K562 (cell line): ENCODE measurements around the gene ETS1. TPM values are rescaled to one million over a fixed set of nuclear protein-coding genes. Genes with fewer than 3 reads are reported as not detected.

ENCODE experiments used
- ATAC-seq: fragments of 200-7000 bp; cut with Tn5 transposase; 3 replicates; pipeline ENCODE4 v1.9.1; 2020; ENCODE audit warnings: moderate library complexity
- BruUV-seq: library from RNA; stranded (reverse); fragments of 400-500 nt; replicated peaks from 2 replicates; lab custom pipeline; 2021; lab: Mats Ljungman, UMichigan
- CTCF ChIA-PET: fragments of 300-600 bp; formaldehyde crosslinking; extraction: SDS; loops from one replicate; lab custom pipeline; 2021; ENCODE audit warnings: low intra/inter-chr PET ratio; lab: Yijun Ruan, JAX
- POLR2A ChIA-PET: fragments of 300-600, 350-650 bp; sonication (Branson Sonifier 250); formaldehyde crosslinking; extraction: SDS; loops from one replicate; lab custom pipeline; 2021; ENCODE audit warnings: antibody characterized with exemption, inconsistent platforms; lab: Yijun Ruan, JAX
- DNase-seq, 4 experiments: peaks; one replicate each; pipeline versions ENCODE4 v3.0.0 to v3.0.0-alpha.2; 2011 to 2018; ENCODE audit warnings: low spot score in 3 of 4, mixed read lengths in 3 of 4; ENCODE audit errors: extremely low read depth in 1 of 4
- FAIRE-seq: peaks from 2 replicates; lab custom pipeline; 2011; peaks lifted over from hg19 to GRCh38; lab: Jason Lieb, UNC
- H2AFZ ChIP-seq: 2 replicates; pipeline ENCODE4 v1.6.0; 2011; ENCODE audit warnings: low read depth, low read length, control low read depth, inconsistent platforms
- H3K27ac ChIP-seq: fragments of 200-600 bp; 3 replicates; pipeline ENCODE4 v1.8.0; 2011; ENCODE audit warnings: low read depth, mild to moderate bottlenecking, control low read depth, inconsistent platforms, low read length, moderate library complexity, mixed read lengths; ENCODE audit errors: extremely low read depth
- H3K27me3 ChIP-seq, 2 experiments: fragments of 300-600 bp in 1 of 2; 2 replicates in 1 of 2; 3 replicates in 1 of 2; pipeline versions ENCODE4 v1.6.0 to v1.8.0; 2011; ENCODE audit warnings: inconsistent platforms in 2 of 2, low read length in 2 of 2, mild to moderate bottlenecking in 1 of 2, mixed read lengths in 1 of 2, moderate library complexity in 1 of 2; ENCODE audit not compliant: control insufficient read depth in 2 of 2, insufficient read depth in 2 of 2
- H3K36me3 ChIP-seq: fragments of 300-600 bp; 3 replicates; pipeline ENCODE4 v1.8.0; 2011; ENCODE audit warnings: mild to moderate bottlenecking, low read length, inconsistent platforms; ENCODE audit not compliant: control insufficient read depth, insufficient read depth
- H3K4me1 ChIP-seq, 2 experiments: fragments of 200-600 bp in 1 of 2; replicated peaks in 1 of 2; 2 replicates in 1 of 2; 3 replicates in 1 of 2; pipeline versions ENCODE4 v1.5.1 to v1.8.0; 2011; ENCODE audit warnings: inconsistent platforms in 2 of 2, low read length in 2 of 2, mild to moderate bottlenecking in 1 of 2, mixed read lengths in 1 of 2, moderate library complexity in 1 of 2; ENCODE audit not compliant: control insufficient read depth in 2 of 2, insufficient read depth in 2 of 2
- H3K4me2 ChIP-seq: 2 replicates; pipeline ENCODE4 v1.6.1; 2011; ENCODE audit warnings: low read length, control low read depth, inconsistent platforms, mixed read lengths; ENCODE audit not compliant: insufficient read depth
- H3K4me3 ChIP-seq: fragments of 200-600 bp; sonication (generic), shearing (Covaris generic); 2 replicates; pipeline ENCODE4 v1.5.1; 2016; ENCODE audit warnings: control low read depth, inconsistent platforms
- H3K79me2 ChIP-seq: fragments of 200-600 bp; 3 replicates; pipeline ENCODE4 v1.8.0; 2011; ENCODE audit warnings: low read length, inconsistent platforms; ENCODE audit not compliant: control insufficient read depth, insufficient read depth
- H3K9ac ChIP-seq, 2 experiments: 2 replicates each; pipeline versions ENCODE4 v1.6.0 to v1.6.1; 2011; ENCODE audit warnings: low read depth in 2 of 2, low read length in 2 of 2, control low read depth in 1 of 2, inconsistent platforms in 1 of 2, mild to moderate bottlenecking in 1 of 2, mixed read lengths in 1 of 2; ENCODE audit not compliant: insufficient read depth in 1 of 2
- H3K9me1 ChIP-seq: one replicate; pipeline ENCODE4 v1.6.0; 2011; ENCODE audit warnings: inconsistent platforms, mild to moderate bottlenecking, low read length, moderate library complexity; ENCODE audit not compliant: control insufficient read depth, insufficient read depth
- H3K9me3 ChIP-seq: replicated peaks from 2 replicates; pipeline ENCODE4 v1.5.1; 2011; ENCODE audit warnings: low read depth, low read length, inconsistent platforms; ENCODE audit not compliant: control insufficient read depth, insufficient read depth
- H4K20me1 ChIP-seq: replicated peaks from 2 replicates; pipeline ENCODE4 v1.6.1; 2011; ENCODE audit warnings: low read length, inconsistent platforms, mixed read lengths; ENCODE audit not compliant: control insufficient read depth, insufficient read depth
- BRF1 ChIP-seq: IDR thresholded peaks from 3 replicates; pipeline ENCODE4 v1.6.1; 2011; ENCODE audit warnings: borderline replicate concordance, mild to moderate bottlenecking; ENCODE audit not compliant: insufficient read length; ENCODE audit errors: extremely low read depth
- CBFA2T3 ChIP-seq: fragments of 450-650 bp; IDR thresholded peaks from 2 replicates; pipeline ENCODE4 v1.6.1; 2017
- JUN ChIP-seq, 2 experiments: sonication (generic) in 1 of 2; formaldehyde crosslinking in 1 of 2; IDR thresholded peaks; 2 replicates each; pipeline versions ENCODE4 v1.6.1 to v1.8.0; 2012 to 2022; ENCODE audit warnings: borderline replicate concordance in 2 of 2, mild to moderate bottlenecking in 2 of 2, improper control_type of control experiment in 1 of 2, low read depth in 1 of 2, low read length in 1 of 2, missing genetic modification reagents in 1 of 2
- MTA1 ChIP-seq: fragments of 450-650 bp; IDR thresholded peaks from 2 replicates; pipeline ENCODE4 v1.6.1; 2017; ENCODE audit warnings: borderline replicate concordance
- NCOA4 ChIP-seq: fragments of 450-650 bp; IDR thresholded peaks from 2 replicates; pipeline ENCODE4 v1.6.1; 2018; ENCODE audit warnings: mild to moderate bottlenecking; ENCODE audit not compliant: partially characterized antibody
- NFIX ChIP-seq: fragments of 250-450 bp; sonication (Bioruptor Pico); IDR thresholded peaks from 2 replicates; pipeline ENCODE4 v1.4.0; 2020; ENCODE audit warnings: low read depth, mild to moderate bottlenecking, moderate library complexity
- NR2C1 ChIP-seq, 2 experiments: fragments of 450-650 bp; IDR thresholded peaks; 2 replicates each; pipeline ENCODE4 v1.6.1; 2017; ENCODE audit warnings: mild to moderate bottlenecking in 2 of 2, antibody characterized with exemption in 1 of 2, inconsistent platforms in 1 of 2, missing compliant biosample characterization in 1 of 2, missing genetic modification characterization in 1 of 2
- RNF219 ChIP-seq: fragments of 250-450 bp; sonication (Bioruptor Pico); IDR thresholded peaks from 2 replicates; pipeline ENCODE4 v1.5.0; 2022; ENCODE audit warnings: mild to moderate bottlenecking
- ZBTB17 ChIP-seq: fragments of 450-650 bp; formaldehyde crosslinking; IDR thresholded peaks from 2 replicates; pipeline ENCODE4 v1.4.0; 2020; ENCODE audit warnings: mild to moderate bottlenecking
- ZZZ3 ChIP-seq: fragments of 450-650 bp; IDR thresholded peaks from 2 replicates; pipeline ENCODE4 v1.6.1; 2016; ENCODE audit warnings: antibody characterized with exemption, mild to moderate bottlenecking, moderate library complexity
- WGBS: fragments of 100-300 bp; shearing (Covaris generic); methylation state at CpG from one replicate; pipeline ENCODE4 v1.1.6; 2016; ENCODE audit warnings: low coverage, mixed read lengths; ENCODE audit not compliant: insufficient coverage; ENCODE audit errors: missing lambda C conversion rate; 5-methylcytosine and 5-hydroxymethylcytosine counted together
- in situ Hi-C: fragments of 300-500 bp; cut with MboI; formaldehyde crosslinking; loops from 4 replicates; pipeline ENCODE4 v1.15.0; 2018; ENCODE audit warnings: inconsistent platforms, mixed read lengths
- intact Hi-C: fragments of 100-400 bp; cut with micrococcal nuclease; formaldehyde crosslinking; loops from 2 replicates; pipeline ENCODE4 v1.14.2; 2022
- polyA plus RNA-seq, 8 experiments: library from polyadenylated mRNA; depleted of rRNA in 4 of 8; stranded (reverse) in 5 of 8; unstranded in 3 of 8; fragments of >200 nt; fragmentation: Nextera tagmentation in 2 of 8; fragmentation: Illumina TruSeq in 1 of 8; extraction: Ambion mirVana in 2 of 8; extraction: Trizol in 1 of 8; gene quantifications; 2 replicates each; pipeline versions ENCODE4 v1.2.1 to v1.2.3, GENCODE V29; 2011 to 2014; ENCODE audit warnings: inconsistent platforms in 1 of 8, missing spikeins in 1 of 8
- total RNA-seq, 7 experiments: library from RNA; depleted of rRNA in 6 of 7; stranded (reverse); fragments of >200 nt in 6 of 7; fragmentation: Illumina TruSeq in 2 of 7; extraction: Trizol in 2 of 7; gene quantifications; 2 replicates each; pipeline versions ENCODE4 v1.2.1 to v1.2.3, GENCODE V29; 2011 to 2021; ENCODE audit warnings: low replicate concordance in 1 of 7
- TF ChIP-seq, protein P1 (sequence below): fragments of 450-650 bp; formaldehyde crosslinking; IDR thresholded peaks from 2 replicates; pipeline ENCODE4 v1.4.0; 2022; ENCODE audit warnings: mild to moderate bottlenecking, moderate library complexity

ETS1 gene
- total and polyA plus RNA-seq, 9 of the 15 experiments (the other 6 are each of a cell fraction or from before 2014, with no cell fraction given) = 0.04 to 1.4 (median 0.23) TPM

DNA sequence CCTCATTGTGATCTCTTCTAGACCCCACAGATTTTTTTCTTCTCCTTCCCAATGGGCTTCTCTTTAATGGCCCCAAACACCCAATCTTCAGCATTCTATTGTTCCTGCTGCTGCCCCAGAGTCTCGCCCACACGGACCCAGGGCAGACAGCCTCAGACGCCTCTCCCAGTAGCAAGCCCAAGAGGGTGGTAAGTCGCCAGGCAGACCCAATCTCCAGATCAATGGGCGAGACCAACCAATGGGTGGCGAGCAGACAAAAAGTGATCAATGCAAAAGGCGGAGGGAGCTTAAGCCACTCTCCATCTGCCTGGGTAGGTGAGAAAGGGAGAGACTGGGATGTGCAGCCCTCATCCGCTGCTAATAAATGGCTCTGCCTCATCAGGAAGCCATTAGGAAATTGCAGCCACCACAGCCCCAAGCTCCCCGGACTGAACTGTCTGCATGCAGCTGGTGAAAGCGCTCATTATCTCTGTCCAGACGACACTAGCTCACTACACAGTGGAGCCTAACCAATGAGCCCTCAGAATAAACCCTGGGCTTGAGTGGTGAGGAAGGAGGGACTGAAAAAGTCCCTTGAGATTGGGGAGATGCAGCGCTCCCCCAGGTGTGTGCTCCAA is 81.8 kb downstream of the ETS1 start:
- no peak for FAIRE-seq
- Histone ChIP-seq H3K9ac (no peak overlapping the region), H3K4me1 (no peaks in the 10 kb centered on the region; a peak in 1 of 5 replicates), H3K4me2 (no peak overlapping the region), H3K79me2 (no peaks in the 10 kb centered on the region), H3K4me3 (no peak overlapping the region), H3K9me3 (no peaks in the 10 kb centered on the region), H4K20me1 (no peaks in the 10 kb centered on the region), H3K27me3 (peaks cover 0 to 6% of the 10 kb centered on the region in 2 experiments; a peak in 2 of 5 replicates), H3K27ac (no peak overlapping the region), H3K36me3 (no peaks in the 10 kb centered on the region), H3K9me1 (no peaks in the 10 kb centered on the region), H2AFZ (no peak overlapping the region)
- no peak for DNase-seq
- CTCF ChIA-PET = no interaction called here
- POLR2A ChIA-PET = interaction anchor here (0.6 kb wide), 1 partner anchor 1695 kb away, joined by 3 read pairs; no protein-coding TSS in a partner anchor
- WGBS = 4% methylated on average over 12 of the region's 12 CpGs
- BruUV-seq = no TSS peak
- intact Hi-C loops = no loop called here
- no peak for ATAC-seq
- in situ Hi-C loops = no loop called here
- no peak for TF ChIP-seq ZBTB17 (CRISPR knock-in tag)
- no peak for TF ChIP-seq NCOA4
- TF ChIP-seq MTA1 = no peak
- TF ChIP-seq, protein P1, sequence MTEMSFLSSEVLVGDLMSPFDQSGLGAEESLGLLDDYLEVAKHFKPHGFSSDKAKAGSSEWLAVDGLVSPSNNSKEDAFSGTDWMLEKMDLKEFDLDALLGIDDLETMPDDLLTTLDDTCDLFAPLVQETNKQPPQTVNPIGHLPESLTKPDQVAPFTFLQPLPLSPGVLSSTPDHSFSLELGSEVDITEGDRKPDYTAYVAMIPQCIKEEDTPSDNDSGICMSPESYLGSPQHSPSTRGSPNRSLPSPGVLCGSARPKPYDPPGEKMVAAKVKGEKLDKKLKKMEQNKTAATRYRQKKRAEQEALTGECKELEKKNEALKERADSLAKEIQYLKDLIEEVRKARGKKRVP (CRISPR knock-in tag) = no peak
- no peak for TF ChIP-seq NR2C1 (IDR thresholded peaks at IDR 0.05)
- no peak for TF ChIP-seq NR2C1 (tag; IDR thresholded peaks at IDR 0.05)
- no peak for TF ChIP-seq BRF1
- TF ChIP-seq NFIX = no peak
- TF ChIP-seq JUN (IDR thresholded peaks at IDR 0.05; ENCODE audit: borderline replicate concordance, low read depth, low read length) = no peak
- no peak for TF ChIP-seq JUN (CRISPR knock-in tag; IDR thresholded peaks at IDR 0.05; ENCODE audit: borderline replicate concordance)
- TF ChIP-seq ZZZ3 = no peak
- no peak for TF ChIP-seq RNF219 (CRISPR knock-in tag)
- no peak for TF ChIP-seq CBFA2T3
